HG03135 (cell line): ENCODE data around the gene MFAP4.

Source experiments
- ATAC-seq: cut with Tn5 transposase; IDR thresholded peaks from one replicate; pipeline ENCODE4 v1.9.1; 2021; ENCODE audit warnings: mild to moderate bottlenecking, moderate library complexity; ENCODE audit not compliant: unreplicated experiment

MFAP4 gene

DNA sequence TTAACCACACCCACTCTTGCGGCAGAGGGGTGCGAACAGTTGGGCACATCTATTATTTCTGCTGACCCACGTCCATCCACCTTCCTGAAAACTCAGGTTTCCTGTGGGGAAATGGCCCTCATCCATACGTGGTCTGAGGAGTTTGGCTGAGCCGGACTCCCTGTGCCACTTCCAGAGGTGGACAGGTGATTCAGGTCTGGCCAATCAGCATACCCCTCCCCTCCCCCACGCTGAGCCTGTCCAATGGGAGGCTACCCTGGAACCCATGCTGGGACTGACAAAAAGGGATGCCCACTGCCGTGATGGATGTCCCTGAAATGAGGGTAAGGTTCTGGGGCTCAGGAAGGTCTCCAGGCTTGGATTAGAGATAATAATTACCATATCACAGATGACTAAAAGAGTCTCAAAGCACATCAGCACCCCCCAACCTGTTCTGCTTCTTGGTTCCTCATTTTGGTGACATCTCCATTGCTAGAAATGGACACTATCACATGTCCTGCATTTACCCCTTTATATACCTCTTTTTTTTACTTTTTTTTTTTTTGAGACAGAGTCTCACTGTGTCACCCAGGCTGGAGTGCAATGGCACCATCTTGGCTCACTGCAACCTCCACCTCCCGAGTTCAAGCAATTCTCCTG, 14.0 kb downstream of the MFAP4 start:
- no peak for ATAC-seq

DNA sequence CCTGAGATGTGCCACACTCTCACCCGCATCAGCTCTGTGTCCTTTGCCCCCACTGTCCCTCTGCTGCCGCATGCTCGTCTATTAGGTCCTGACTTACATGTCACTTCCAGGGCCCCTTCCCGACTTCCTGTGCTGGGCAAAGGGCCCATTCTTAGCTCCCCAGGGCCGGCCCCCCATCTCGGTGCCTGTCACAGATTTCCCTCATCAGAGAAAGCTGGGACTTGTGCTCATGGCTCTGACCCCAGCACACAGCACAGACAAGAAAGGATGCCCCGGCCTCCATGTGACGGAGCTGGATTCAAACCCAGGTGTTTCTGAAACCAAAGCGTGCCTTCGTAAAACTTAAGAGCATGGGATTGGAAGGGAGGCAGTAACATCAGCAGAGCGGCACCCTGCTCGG, 14.6 kb downstream of the MFAP4 start:
- ATAC-seq: no peak

- no peak for ATAC-seq
These were observed 15.0 kb downstream of the MFAP4 start for GRCh38 chr17:19372011-19372370.

DNA sequence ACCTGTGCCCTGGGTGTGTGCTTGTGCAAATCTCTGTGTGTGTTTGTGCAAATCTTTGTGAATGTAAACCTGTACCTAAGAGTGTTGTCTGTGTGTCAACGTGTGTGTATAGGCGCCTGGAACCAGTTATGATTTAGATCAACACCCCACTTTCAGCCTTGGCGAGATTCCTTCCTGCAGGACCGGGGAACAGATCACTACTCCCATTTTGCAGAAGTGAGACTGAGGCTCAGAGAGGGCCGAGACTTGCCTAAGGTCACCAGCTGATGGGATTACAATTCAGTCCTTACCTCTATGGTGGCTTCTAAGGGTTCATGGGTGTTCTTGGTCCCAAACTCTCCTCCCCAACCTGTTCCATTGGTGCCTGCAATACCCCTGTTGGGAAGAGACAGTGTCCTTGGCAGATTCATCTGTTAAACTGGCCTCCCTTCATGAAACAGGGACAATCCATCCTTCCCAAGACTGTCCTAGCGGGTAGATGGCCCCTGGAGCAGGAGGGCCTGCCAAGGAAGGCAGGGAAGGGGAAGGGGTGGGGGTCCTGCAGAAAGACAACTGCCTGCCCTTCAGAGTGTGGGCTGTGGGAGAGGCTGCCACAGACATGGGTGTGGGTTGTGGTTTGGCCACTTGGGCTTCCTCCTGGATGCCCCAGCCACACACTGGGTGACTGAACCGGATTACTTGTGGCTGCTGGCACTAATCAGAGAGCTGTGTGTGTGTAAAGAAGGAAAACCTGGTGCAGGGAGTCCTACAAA, 15.6 kb downstream of the MFAP4 start:
- ATAC-seq: no peak

- ATAC-seq: no peak
These were observed 16.5 kb downstream of the MFAP4 start for GRCh38 chr17:19370493-19370960.

GRCh38 chr17:19369846-19370492, 17.0 kb downstream of the MFAP4 start:
- ATAC-seq: no peak

- ATAC-seq: no peak
These were observed 17.7 kb downstream of the MFAP4 start for GRCh38 chr17:19369107-19369778.

DNA sequence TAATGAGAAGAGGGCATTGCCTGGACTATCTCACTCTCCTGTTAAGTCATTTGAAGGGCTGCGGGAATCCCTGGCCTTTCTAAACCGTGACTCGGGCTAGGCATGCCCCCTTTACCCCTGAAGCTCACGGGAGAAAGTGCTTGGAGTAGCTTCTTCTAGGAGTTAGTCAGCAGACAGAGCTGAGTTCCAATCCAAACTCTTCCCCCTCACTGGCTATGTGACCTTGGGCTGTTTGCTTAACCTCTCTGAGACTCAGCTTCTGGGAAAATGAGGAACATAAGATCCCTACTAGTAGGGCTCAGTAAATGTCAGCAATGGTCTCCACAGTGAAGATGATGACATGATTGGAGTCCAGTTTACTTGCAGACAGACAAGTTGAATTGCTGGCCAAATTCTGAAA, 18.8 kb downstream of the MFAP4 start:
- no peak for ATAC-seq

GRCh38 chr17:19366637-19366972, 20.4 kb downstream of the MFAP4 start:
- ATAC-seq: no peak

DNA sequence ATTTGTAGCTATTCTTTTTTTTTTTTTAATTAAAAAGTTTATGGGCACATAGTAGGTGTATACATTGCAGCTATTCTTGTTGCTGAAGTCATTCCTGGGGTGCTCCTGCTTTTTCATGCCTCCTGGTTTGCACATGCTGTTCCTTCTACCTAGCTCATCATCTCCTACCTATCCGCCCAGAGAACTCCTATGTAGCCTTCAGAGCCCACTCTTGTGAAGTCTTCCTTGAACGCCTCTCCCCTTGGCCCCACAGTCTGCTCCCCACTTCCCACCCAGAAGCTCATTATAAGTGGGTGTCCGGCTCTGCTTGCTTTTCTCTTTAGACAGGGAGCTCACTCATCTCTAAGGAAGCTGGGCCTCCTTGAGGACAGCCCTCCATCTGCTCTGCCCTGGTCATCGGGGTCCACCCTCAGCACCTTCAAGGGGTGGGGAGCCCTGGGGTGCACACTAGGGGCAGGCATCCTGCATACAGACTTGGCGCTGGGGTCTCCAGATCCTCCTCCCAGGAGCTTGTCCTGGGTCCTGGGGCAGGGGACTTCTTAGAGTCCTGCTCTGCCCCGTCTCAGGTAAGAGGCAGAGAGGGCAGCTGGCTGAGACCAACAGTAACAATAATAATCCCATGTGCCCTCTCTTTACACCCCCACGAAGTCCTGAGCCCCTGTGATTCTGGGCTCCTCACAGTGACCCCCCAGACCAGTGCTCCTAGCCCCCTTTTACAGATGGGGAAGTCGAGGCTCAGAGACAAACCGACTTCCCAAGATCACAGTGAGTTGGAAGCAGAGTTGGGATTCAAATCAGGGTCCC, 21.0 kb downstream of the MFAP4 start:
- no peak for ATAC-seq

DNA sequence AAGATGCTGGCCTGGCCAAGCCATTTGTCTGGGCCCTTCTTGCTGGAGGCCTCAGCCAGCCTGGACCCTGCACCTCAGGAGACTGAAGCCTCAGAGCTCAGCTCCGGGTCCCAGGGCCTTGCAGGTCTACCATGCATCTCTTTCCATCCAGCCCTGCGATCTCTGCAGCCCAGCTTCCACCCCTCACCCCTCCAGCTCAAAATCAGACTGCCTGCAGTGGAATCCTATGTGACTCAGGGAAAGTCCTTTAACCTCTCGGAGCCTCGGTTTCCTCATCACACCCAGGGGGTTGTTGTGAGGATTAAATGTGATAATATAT, 21.5 kb downstream of the MFAP4 start:
- ATAC-seq: no peak

DNA sequence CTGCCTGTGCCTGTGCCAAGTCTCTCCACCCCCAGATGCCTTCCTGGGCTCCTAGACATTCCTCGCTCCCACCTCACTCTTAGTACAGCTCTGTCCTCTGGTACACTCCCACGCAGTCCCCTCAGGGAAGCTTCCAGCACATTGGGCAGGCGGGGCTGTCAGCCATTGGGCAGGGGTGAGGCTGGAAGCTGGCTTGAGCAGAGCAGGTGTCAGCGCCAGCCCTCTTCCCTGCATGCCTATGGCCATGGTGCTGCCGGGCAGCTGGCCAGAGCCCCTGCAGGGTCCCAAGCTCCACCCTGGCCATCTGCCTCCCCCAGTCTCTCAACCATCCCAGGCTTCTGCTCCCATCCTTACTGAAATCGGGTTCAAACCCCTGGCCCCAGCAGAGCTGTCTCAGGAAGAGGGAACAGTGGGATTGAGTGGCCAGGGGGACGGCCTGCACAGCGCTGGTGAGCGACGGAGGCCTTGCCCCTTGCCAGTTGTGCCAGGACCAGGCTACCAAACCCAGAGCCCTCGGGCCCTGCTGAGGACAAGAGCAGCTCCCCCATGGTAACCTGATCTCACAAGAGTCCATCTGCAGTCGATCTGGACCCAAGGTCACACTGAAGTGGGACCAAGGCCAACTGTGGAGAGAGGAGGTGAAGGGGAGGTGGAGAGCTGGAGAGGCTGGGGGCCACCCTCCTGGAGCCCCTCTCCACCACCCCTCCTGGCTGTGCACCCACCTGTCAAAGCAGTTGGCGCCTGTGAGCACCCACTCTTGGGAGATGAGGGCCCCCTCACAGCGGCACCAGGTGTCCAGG, 22.1 kb downstream of the MFAP4 start:
- ATAC-seq: no peak

DNA sequence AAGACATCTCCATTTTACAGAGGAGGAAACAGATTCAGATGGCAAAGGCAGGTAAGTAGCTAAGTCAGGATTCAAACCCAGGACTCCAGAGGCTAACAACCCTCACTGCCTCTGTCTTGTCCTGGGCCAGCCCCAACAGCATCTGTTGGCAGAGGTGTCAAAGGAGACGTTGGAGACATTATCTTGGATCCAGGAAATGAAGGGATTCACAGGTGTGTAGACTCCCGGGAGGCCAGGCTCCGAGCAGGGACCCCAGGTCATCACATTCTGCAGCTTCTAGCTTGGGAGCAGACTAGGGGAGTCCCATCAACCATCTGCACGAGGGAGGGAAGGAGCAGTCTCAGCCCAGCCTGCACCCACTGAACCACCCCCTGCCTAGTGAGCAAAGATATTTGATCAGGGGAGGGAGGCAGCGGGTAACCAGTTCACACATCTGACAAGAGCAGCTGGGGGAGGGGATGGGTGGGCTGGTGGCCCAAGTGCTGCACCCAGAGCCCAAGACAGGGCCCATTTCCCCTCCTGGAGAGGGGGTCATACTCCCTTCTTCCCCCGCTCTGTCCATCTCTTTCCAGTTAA, 23.4 kb downstream of the MFAP4 start:
- no peak for ATAC-seq

GRCh38 chr17:19363114-19363438, 23.9 kb downstream of the MFAP4 start:
- ATAC-seq: no peak

GRCh38 chr17:19362277-19363113, 24.5 kb downstream of the MFAP4 start, which contains the start of gene B9D1:
Gene B9D1 (minus strand): TSS chr17:19362723. CDS start chr17:19362569, 154 bp downstream.
- peak; percentile 78 for ATAC-seq

GRCh38 chr17:19361944-19362276, 25.1 kb downstream of the MFAP4 start:
- ATAC-seq: peak; percentile 15

DNA sequence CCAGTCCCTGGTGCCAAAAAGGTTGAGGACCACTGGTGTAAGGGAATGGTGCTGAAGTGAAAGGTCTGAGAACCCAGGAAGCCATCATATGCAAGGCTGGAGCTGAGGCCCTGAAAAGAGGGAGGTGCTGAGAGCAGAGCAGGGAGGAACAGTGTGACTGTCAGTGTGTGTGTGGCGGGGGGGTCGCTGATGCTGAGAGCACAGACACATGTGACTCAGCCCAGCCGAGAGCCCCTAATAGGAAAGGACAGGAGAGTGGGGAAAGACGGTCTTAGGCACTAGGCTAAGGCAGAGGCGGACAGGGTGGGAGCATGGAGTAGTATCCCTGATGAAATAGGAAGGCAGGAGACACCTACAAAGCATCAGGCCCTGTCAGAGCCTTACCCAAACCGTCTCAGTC, 25.7 kb downstream of the MFAP4 start:
- no peak for ATAC-seq

GRCh38 chr17:19360772-19361171, 26.2 kb downstream of the MFAP4 start:
- ATAC-seq: no peak

GRCh38 chr17:19359856-19360255, 27.1 kb downstream of the MFAP4 start:
- no peak for ATAC-seq
